Fibroblast of lung (primary cell): Measurements from ENCODE around the gene EXOSC7. TPM values are rescaled to one million over a fixed set of nuclear protein-coding genes. Genes with fewer than 3 reads are reported as not detected.

Experiments
- DNase-seq, 2 donors: peaks; one replicate each; pipeline versions ENCODE4 v3.0.0 to v3.0.0-alpha.2; 2010; ENCODE audit warnings: low read depth in 2 of 2
- H2AFZ ChIP-seq: 2 replicates; pipeline ENCODE4 v1.5.1; 2012; ENCODE audit warnings: low read length, control low read depth, inconsistent platforms
- H3K27ac ChIP-seq: 2 replicates; pipeline ENCODE4 v1.5.1; 2011; ENCODE audit warnings: low read length, control low read depth; ENCODE audit not compliant: insufficient read depth
- H3K27me3 ChIP-seq: 2 replicates; pipeline ENCODE4 v1.5.1; 2011; ENCODE audit warnings: mild to moderate bottlenecking, low read length; ENCODE audit not compliant: control insufficient read depth, insufficient read depth
- H3K36me3 ChIP-seq: 2 replicates; pipeline ENCODE4 v1.5.1; 2011; ENCODE audit warnings: low read length; ENCODE audit not compliant: control insufficient read depth, insufficient read depth
- H3K4me1 ChIP-seq: 2 replicates; pipeline ENCODE4 v1.5.1; 2011; ENCODE audit warnings: low read length; ENCODE audit not compliant: control insufficient read depth, insufficient read depth; ENCODE audit errors: extremely low read depth
- H3K4me2 ChIP-seq: 2 replicates; pipeline ENCODE4 v1.5.1; 2011; ENCODE audit warnings: low read length, control low read depth; ENCODE audit not compliant: insufficient read depth; ENCODE audit errors: extremely low read depth
- H3K4me3 ChIP-seq, 4 experiments: fragments of 200-600 bp in 1 of 4; sonication (generic) in 1 of 4; replicated peaks in 1 of 4; 2 replicates each; pipeline ENCODE4 v1.5.1; 2011 to 2016; ENCODE audit warnings: low read length in 4 of 4, low read depth in 3 of 4, mild to moderate bottlenecking in 3 of 4, control low read depth in 2 of 4, inconsistent platforms in 1 of 4, mixed read lengths in 1 of 4; ENCODE audit not compliant: insufficient read depth in 1 of 4; ENCODE audit errors: control extremely low read depth in 1 of 4
- H3K79me2 ChIP-seq: 2 replicates; pipeline ENCODE4 v1.5.1; 2012; ENCODE audit warnings: mild to moderate bottlenecking, low read length, inconsistent platforms; ENCODE audit not compliant: control insufficient read depth, insufficient read depth
- H3K9ac ChIP-seq: 2 replicates; pipeline ENCODE4 v1.5.1; 2011; ENCODE audit warnings: mild to moderate bottlenecking, low read length, control low read depth; ENCODE audit not compliant: insufficient read depth
- H3K9me3 ChIP-seq: 2 replicates; pipeline ENCODE4 v1.5.1; 2012; ENCODE audit warnings: low read depth, low read length; ENCODE audit not compliant: control insufficient read depth, insufficient read depth
- H4K20me1 ChIP-seq: 2 replicates; pipeline ENCODE4 v1.5.1; 2011; ENCODE audit warnings: low read length; ENCODE audit not compliant: control insufficient read depth, insufficient read depth; ENCODE audit errors: extremely low read depth
- CTCF ChIP-seq, 2 donors: IDR thresholded peaks in 1 of 2; conservative IDR thresholded peaks in 1 of 2; 1 replicate in 1 of 2; 2 replicates in 1 of 2; pipeline ENCODE4 v1.5.1; 2011 to 2012; ENCODE audit warnings: low read length in 2 of 2, control low read depth in 1 of 2, inconsistent platforms in 1 of 2, low read depth in 1 of 2, mild to moderate bottlenecking in 1 of 2
- EZH2 ChIP-seq: IDR thresholded peaks from 2 replicates; pipeline ENCODE4 v1.5.1; 2012; ENCODE audit warnings: low read length, control low read depth, mild to moderate bottlenecking; ENCODE audit errors: missing control alignments
- polyA plus RNA-seq, 2 donors: library from polyadenylated mRNA; depleted of rRNA in 1 of 2; stranded (reverse) in 1 of 2; unstranded in 1 of 2; fragments of >200 nt; gene quantifications; 2 replicates each; pipeline ENCODE4 v1.2.1, GENCODE V29; 2011 to 2012; ENCODE audit warnings: missing spikeins in 1 of 2
- total RNA-seq: library from RNA; depleted of rRNA; stranded (reverse); fragments of >200 nt; gene quantifications from 2 replicates; pipeline ENCODE4 v1.2.1, GENCODE V29; 2014

The EXOSC7 gene
- total and polyA plus RNA-seq, 2 donors (not counting 1 experiment from before 2014, with no cell fraction given), result 58.8 to 72.5 TPM

GRCh38 chr3:45008117-45008516 is 32.1 kb downstream of the EXOSC7 start:
- Histone ChIP-seq H3K9me3 (no peaks in the 10 kb centered on the region), H3K27me3 (no peaks in the 10 kb centered on the region), H3K79me2 (no peaks in the 10 kb centered on the region), H3K4me2 (no peak overlapping the region), H3K9ac (no peak overlapping the region), H2AFZ (no peak overlapping the region), H3K4me1 (peaks cover 37% of the 10 kb centered on the region), H3K36me3 (peaks cover 9% of the 10 kb centered on the region), H3K27ac (no peak overlapping the region), H4K20me1 (no peaks in the 10 kb centered on the region), H3K4me3 (no peak overlapping the region)
- peak; percentile 32 to 55 for DNase-seq
- no peak for TF ChIP-seq EZH2

GRCh38 chr3:45009868-45010267 is 33.8 kb downstream of the EXOSC7 start:
- Histone ChIP-seq H3K4me3 (no peak overlapping the region), H3K36me3 (peaks cover 8% of the 10 kb centered on the region), H3K9me3 (no peaks in the 10 kb centered on the region), H3K27ac (peak overlapping the region; percentile 97), H3K4me2 (no peak overlapping the region), H4K20me1 (no peaks in the 10 kb centered on the region), H3K4me1 (peaks cover 37% of the 10 kb centered on the region), H3K27me3 (no peaks in the 10 kb centered on the region), H3K9ac (no peak overlapping the region), H3K79me2 (no peaks in the 10 kb centered on the region), H2AFZ (no peak overlapping the region)
- DNase-seq, result no peak
- TF ChIP-seq CTCF (conservative IDR thresholded peaks at IDR 0.05 in 1 of 2, IDR thresholded peaks at IDR 0.05 in 1 of 2; ENCODE audit: low read depth in 1 of 2, low read length in 2 of 2) (no peak), EZH2 (no peak)

- TF ChIP-seq EZH2 (no peak), CTCF (conservative IDR thresholded peaks at IDR 0.05 in 1 of 2, IDR thresholded peaks at IDR 0.05 in 1 of 2; ENCODE audit: low read depth in 1 of 2, low read length in 2 of 2) (no peak)
- peak; percentile 47 to 83 for DNase-seq
- Histone ChIP-seq H2AFZ (no peak overlapping the region), H3K4me2 (peak overlapping the region; percentile 84), H3K36me3 (peaks cover 8% of the 10 kb centered on the region), H3K27me3 (no peaks in the 10 kb centered on the region), H3K4me1 (peaks cover 37% of the 10 kb centered on the region), H3K4me3 (peak overlapping the region in 2 of 4 experiments; percentile 18 to 21), H3K9ac (no peak overlapping the region), H3K79me2 (no peaks in the 10 kb centered on the region), H3K9me3 (no peaks in the 10 kb centered on the region), H4K20me1 (no peaks in the 10 kb centered on the region), H3K27ac (peak overlapping the region; percentile 97)
Measured at GRCh38 chr3:45010811-45011333, 34.8 kb downstream of the EXOSC7 start.
